Stimulated activated CD4-positive, alpha-beta T cell treated with anti-CD3 and anti-CD28 coated beads, Interleukin-2, amount 100 ng/mL, for 24 hours (primary cell): ENCODE results near the gene LRRC47.

Experiments used
- DNase-seq, 2 donors: peaks; one replicate each; pipeline ENCODE4 v3.0.0-alpha.2; 2020

Gene LRRC47

GRCh38 chr1:3796215-3797061 lies at the start of gene LRRC47:
LRRC47 (minus strand) TSS chr1:3796498; CDS start chr1:3796476, 22 bp downstream.
- DNase-seq = peak; percentile 95 to 96

DNA sequence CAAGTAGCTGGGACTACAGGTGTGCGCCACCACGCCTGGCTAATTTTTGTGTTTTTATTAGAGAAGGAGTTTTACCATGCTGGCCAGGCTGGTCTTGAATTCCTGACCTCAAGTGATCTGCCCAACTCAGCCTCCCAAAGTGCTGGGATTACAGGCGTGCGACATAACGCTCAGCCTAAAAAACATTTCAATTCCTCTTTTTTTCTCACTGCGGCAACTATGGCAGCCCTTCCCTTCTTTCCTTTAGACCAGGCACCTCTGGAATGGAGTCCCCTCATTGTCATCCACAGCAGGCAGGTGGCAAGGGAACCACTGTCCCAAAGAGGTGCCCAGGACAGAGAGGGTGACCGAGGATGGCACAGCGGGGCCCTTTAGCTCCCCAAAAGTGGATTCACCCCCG lies 46.6 kb upstream of the LRRC47 start:
- DNase-seq = no peak

DNA sequence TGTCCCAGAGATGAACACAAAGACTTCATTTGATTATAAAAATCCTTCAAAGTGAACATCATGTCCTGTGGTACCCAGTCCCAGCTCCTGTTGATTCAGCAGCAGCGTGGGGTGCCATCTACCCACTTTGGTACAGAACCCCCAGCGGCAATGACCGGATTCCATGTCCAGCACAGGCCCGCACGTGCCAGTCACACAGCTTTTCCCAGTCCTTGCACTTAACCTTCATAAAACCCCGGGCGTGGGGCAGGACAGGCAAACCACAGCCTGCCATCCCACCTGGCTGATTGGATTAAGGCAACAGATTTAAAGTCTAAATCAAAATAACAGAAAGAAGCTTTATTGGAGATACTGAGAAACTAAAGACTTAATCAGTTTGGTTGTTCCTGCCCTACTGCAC lies 45.2 kb upstream of the LRRC47 start:
- DNase-seq = no peak

- DNase-seq = no peak
These were observed 42.5 kb upstream of the LRRC47 start for GRCh38 chr1:3838788-3839187.

DNA sequence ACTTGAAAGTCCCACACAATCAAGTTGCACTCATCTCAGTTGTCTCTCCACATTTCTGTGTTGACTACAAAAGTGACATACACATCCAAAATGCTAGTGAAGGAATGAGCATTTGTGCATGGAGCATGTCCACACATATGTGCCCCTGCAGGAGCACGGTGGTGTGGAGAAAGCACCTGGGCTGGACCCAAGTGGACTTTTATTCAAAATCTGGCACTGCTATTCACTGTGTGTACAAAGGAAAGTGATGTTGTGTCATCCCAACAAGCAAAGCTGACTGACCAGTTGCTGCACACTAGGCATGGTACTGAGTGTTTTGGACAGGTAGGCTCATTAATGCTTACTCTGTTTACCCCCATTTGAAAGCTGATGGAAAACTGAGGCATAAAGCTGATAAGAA lies 41.4 kb upstream of the LRRC47 start:
- DNase-seq = no peak

GRCh38 chr1:3837200-3837599 lies 40.9 kb upstream of the LRRC47 start:
- no peak for DNase-seq

DNA sequence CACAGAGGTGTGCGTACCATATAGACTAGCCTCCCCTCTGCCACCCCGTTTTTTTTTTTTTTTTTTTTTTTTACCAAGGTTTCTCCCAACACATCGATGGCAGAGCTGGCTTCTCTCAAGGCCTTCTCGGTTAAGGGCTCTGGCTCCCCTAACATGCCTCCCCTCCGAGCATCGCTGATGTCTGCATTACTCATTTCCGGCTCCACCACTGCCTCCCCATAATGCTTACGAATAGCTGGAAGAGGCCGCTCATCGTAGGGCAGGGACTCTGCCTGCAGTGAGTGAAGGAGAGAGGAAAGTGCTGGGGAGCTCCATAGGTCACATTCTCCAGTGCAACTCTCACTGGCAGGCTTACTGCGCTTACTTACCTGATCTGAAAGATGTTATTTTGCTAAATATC lies 40.1 kb upstream of the LRRC47 start:
- no peak for DNase-seq

- no peak for DNase-seq
These were observed 38.4 kb upstream of the LRRC47 start for GRCh38 chr1:3834701-3835100.

- DNase-seq = no peak
These were observed 35.4 kb upstream of the LRRC47 start for GRCh38 chr1:3831689-3832088.

DNA sequence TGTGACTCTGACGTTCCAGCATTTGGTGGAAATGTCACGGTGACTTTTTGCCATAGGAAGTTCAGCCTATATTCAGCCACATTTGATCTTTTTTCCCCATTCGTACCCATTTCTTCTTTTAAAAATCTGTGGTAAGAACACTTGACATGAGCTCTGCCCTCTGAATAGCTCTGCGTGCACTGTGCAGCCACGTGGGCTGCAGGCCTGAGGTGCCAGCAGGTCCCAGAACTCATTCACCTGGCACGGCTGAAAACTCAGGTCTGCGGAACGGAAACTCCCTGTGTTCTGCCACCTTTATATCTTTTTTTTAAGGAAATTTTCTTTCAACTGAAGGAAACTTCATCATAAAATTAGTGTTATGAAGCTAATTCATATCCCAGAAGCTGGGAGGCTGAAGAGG lies 32.1 kb upstream of the LRRC47 start:
- DNase-seq = no peak

DNA sequence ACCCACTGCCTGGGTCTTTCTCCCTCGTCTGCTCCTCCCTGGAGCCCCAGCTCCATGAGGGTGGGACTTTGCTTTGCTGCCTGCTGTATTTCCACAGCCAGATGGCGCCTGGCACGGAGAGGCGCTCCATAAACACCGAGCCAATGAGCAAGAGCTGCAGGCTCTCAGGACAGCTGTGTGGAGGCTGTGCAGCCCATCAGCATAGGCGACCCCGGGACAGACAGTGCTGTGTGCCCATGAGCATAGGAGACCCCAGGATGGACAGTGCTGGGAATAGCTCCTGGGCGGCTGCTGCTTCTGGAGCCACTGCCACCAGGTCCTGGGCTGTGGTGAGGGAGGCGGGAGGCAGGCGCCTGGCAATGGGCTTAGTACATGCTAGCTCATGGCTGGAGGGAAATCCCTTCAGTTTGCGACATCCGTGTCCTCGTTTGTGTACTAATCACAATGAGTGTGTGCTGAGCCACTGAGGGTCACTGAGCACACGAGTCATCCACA lies 31.6 kb upstream of the LRRC47 start:
- no peak for DNase-seq

- no peak for DNase-seq
These were observed 29.1 kb upstream of the LRRC47 start for GRCh38 chr1:3825356-3825755.

DNA sequence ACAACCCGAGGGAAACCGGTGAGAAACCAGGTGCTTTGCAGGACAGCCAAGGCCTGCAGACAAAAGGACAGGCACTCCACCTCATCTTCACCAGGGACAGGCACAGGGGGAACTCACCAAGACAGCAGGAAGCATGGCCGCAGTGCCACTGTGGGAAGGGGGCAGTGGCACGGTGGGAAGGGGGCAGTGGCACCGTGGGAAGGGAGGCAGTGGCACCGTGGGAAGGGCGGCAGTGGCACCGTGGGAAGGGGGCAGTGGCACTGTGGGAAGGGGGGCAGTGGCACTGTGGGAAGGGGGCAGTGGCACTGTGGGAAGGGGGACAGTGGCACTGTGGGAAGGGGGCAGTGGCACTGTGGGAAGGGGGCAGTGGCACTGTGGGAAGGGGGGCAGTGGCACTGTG lies 28.4 kb upstream of the LRRC47 start:
- no peak for DNase-seq

GRCh38 chr1:3822421-3822820 lies 26.1 kb upstream of the LRRC47 start:
- no peak for DNase-seq

- DNase-seq = no peak
These were observed 25.6 kb upstream of the LRRC47 start for GRCh38 chr1:3821908-3822307.

GRCh38 chr1:3821447-3821846 lies 25.1 kb upstream of the LRRC47 start:
- DNase-seq = no peak

DNA sequence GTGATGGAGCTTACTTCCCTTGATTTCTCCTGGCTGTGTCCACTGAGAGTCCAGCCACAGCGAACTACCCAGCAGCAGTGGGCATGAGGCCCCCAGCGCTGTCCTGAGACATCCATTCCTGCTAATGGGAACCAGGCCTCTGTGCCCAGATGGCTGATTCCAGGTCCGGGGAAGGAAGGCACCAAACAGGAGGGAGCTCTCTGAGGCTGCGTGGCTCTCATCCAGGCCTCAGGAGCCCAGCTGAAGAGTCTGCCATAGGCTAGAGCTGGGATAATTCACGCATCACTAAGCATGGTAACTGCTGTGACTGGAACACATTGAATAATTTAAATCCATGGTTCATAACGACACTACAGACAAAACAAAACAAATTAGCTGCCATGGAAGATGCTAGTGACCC lies 24.7 kb upstream of the LRRC47 start:
- DNase-seq = no peak

DNA sequence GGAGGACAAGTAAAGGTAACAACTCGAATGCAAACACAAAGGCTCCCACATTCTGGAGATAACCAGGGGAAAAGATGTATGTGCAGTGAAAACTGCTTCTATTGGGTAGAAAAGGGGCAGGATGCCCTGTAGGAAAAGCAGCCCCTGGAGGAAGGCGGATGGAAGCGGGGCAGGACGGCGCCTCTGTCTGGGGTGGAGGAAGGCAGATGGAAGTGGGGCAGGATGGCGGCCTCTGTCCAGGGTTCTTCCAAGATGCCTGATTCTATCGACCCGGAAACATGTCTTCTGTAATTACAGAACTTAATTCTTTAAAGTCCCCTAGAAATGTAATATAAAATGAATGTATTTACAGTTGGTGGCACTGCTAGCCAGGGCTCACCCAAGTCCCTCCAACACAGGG lies 24.0 kb upstream of the LRRC47 start:
- DNase-seq = no peak

- DNase-seq = no peak
These were observed 23.5 kb upstream of the LRRC47 start for GRCh38 chr1:3819771-3820200.

DNA sequence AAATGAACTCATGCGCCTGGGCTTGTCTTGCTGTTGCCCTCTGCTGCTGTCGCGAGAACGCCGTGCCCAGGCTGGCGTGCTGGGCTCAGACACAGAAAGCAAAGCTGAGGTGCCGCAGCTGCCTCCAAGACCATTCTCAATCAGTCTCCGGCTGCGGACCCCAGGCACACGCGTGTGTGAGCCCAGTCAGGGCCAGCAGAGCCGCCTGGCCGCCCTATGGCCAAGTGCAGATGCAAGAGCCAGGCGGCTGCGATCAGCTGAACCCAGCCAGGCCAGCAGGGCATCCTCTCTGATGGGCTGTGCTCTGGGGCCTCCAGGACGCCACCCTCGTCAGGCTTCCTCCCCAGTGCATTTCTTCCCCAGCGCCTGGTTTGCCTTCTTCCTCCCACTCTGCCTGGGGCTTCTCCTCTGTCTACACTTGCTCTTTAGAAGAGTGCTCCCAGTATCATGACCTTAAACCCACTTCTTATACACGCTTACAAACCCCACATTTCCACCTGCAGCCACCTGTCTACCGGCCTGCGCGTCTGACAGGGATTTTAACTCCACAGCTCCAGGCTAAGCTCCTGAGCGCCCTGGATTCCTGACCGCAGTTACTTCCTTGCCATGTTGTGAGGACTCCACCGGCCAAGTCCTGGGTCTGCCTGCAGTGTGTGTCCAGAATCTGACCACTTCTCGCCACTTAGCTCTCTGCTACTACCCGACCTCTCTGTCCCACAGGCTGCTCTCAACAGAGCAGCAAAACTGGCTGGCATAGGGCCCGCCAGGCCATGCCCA lies 21.7 kb upstream of the LRRC47 start:
- no peak for DNase-seq

GRCh38 chr1:3817138-3817740 lies 20.9 kb upstream of the LRRC47 start:
- DNase-seq = no peak

DNA sequence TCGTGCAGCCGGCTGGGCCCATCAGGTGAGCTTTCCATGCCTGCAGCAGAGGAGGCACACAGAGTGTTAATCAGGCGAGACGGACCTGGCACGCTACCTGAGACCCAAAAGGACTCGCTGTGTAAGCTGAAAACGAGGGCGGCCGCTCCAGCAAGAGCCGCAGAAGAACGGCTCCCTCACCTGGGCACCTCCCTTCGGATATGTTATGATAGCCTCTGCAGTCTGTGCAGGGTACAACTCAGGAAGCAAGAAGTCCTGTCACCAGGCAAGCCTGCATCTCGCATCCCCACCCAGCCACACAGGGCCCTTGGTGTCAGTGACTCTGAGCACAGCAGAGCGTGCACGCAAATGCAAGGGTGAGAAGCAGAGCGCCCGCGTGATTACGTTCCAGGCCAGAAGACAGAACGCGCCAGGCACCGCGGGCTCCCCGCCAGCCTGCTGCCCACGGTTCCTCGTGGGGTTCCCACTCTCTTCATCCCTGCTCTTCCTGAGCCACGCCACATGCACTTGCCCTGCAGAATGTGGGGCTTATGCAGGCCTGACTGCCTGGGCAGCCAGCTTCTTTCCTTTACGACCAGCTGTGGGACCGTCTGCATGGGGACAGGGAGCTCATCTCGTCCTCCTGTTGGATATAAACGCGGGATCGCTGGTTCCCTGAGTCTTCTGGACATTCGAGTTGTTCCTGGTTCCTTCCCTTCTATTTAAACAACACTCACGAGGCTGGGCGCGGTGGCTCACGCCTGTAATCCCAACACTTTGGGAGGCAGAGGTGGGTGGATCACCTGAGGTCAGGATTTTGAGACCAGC lies 20.2 kb upstream of the LRRC47 start:
- no peak for DNase-seq
